Fibroblast of the aortic adventitia (primary cell): ENCODE measurements around the gene SRC. TPM values are rescaled to one million over a fixed set of nuclear protein-coding genes. Genes with fewer than 3 reads are reported as not detected.

Source experiments
- DNase-seq: peaks from one replicate; pipeline ENCODE4 v3.0.0-alpha.2; 2010; ENCODE audit warnings: low read depth
- H3K4me3 ChIP-seq: 2 replicates; pipeline ENCODE4 v1.5.1; 2011; ENCODE audit warnings: low read depth, mild to moderate bottlenecking, control low read depth, low read length, moderate library complexity
- total RNA-seq: library from RNA; depleted of rRNA; stranded (reverse); fragments of >200 nt; gene quantifications from 2 replicates; pipeline ENCODE4 v1.2.3, GENCODE V29; 2012; ENCODE audit warnings: low replicate concordance
- TF ChIP-seq, protein P1 (sequence below): IDR thresholded peaks from 2 replicates; pipeline ENCODE4 v1.5.1; 2011; ENCODE audit warnings: mild to moderate bottlenecking, low read length, control low read depth, inconsistent platforms; ENCODE audit not compliant: insufficient read depth

SRC gene
- total RNA-seq, 1 donor = 19.1 TPM

DNA sequence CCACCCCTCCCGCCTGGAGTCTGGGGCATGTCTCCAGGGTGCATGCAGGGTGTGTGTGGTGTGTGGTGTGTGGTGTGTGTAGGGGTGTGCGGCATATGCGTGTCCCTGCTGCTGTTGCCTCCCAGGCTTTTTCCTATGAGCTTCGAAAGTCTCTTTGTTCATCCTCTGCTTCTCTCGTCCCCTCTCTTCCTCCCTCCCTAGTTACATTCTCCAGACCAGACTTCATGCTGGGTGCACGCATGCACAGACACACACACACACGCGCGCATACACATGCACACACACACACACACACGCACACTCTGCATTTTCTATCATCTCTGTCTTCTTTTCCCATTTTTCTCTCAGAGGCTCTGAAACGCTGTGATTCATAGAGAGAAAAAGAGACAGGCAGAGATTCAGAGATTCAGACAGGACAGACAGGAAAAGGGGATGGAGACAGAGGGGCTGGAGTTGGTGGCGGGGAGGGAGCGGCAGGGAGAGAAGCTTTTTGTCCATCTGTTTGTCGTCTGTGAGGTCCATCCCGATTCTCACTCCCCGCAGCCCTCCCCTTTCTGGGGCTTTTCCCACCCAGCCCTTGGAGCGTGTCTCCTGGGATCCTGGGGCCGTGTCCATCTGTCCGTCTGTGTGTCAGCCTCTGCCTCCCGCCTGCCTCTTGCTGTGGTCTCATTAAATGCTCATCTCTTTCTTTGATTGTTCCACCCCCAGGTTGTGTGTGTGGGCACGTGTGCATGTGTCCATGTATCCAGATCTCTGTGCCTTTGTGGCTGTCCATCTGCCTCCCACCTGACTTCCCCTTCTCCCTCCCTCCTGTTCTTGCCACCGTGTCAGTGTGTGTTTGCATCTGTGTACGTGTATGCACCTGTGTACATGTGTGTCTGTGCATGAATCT lies 62.6 kb downstream of the SRC start:
- TF ChIP-seq, protein P1, sequence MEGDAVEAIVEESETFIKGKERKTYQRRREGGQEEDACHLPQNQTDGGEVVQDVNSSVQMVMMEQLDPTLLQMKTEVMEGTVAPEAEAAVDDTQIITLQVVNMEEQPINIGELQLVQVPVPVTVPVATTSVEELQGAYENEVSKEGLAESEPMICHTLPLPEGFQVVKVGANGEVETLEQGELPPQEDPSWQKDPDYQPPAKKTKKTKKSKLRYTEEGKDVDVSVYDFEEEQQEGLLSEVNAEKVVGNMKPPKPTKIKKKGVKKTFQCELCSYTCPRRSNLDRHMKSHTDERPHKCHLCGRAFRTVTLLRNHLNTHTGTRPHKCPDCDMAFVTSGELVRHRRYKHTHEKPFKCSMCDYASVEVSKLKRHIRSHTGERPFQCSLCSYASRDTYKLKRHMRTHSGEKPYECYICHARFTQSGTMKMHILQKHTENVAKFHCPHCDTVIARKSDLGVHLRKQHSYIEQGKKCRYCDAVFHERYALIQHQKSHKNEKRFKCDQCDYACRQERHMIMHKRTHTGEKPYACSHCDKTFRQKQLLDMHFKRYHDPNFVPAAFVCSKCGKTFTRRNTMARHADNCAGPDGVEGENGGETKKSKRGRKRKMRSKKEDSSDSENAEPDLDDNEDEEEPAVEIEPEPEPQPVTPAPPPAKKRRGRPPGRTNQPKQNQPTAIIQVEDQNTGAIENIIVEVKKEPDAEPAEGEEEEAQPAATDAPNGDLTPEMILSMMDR = no peak
- peak; percentile 31 for DNase-seq
- no peak overlapping the region for H3K4me3 ChIP-seq

DNA sequence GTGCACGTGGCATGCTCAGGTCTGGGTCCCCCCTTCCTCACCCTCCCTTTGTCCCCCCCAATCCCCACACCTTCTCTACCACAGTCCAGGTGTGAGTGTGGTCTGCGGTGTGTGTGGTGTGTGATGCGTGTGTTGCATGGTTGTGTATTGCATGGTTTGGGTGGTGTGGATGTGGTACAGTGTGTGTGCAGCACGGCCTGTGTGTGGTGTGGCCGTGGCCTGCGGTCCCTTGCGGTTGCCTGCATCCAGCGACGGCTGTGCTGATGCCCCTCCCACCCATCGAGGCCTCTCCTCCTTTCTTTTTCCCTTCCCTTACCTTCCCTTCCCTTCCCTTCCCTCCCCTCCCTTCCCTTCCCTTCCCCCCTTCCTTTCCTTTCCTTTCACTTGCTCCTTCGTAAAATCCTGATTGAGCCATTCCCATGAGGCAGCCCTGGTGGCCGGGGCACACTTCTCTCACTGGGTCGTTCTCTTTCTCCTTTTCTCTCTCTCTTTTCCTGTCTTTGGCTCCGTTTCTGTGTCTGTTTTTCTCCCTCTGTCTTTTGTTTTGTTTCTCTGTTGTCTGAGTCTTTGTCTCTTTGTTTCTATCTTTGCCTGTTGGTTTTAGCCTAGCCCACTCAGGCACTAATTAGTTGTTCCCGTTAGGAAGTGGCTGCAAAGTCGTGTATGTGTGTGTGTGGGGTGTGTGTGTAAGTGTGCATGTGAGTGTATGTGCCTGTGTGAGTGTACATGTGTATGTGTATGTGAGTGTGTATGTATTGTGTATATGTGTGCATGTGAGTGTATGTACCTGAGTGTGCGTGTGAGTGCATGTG lies 65.7 kb downstream of the SRC start:
- TF ChIP-seq, protein P1 = no peak
- peak overlapping the region; percentile 60 for H3K4me3 ChIP-seq
- no peak for DNase-seq

- no peak for DNase-seq
- TF ChIP-seq, protein P1 = no peak
- H3K4me3 ChIP-seq = no peak overlapping the region
Measured at GRCh38 chr20:37413023-37413334, 67.0 kb downstream of the SRC start.

- TF ChIP-seq, protein P1 = no peak
- H3K4me3 ChIP-seq = no peak overlapping the region
- no peak for DNase-seq
Measured at GRCh38 chr20:37413379-37413778, 67.4 kb downstream of the SRC start.

- H3K4me3 ChIP-seq = no peak overlapping the region
- TF ChIP-seq, protein P1 = no peak
- no peak for DNase-seq
Measured at GRCh38 chr20:37414224-37415035, 68.5 kb downstream of the SRC start.
